ENCODE measurements around the gene ADAM8.
A peak's percentile ranks its signal among the peaks of the same experiment; 100 is the strongest.

Gene ADAM8

GRCh38 chr10:133264461-133264860 lies 12.2 kb downstream of the ADAM8 start:
- no peak overlapping the region for H3K4me3 ChIP-seq (replicated peaks in 1 of 2; ENCODE audit: low read depth in 2 of 2, low read length in 2 of 2)
- no peak for TF ChIP-seq CTCF (IDR thresholded peaks at IDR 0.05; ENCODE audit: low read depth, low read length)
- DNase-seq (ENCODE audit: low read depth in 2 of 2), result no peak

DNA sequence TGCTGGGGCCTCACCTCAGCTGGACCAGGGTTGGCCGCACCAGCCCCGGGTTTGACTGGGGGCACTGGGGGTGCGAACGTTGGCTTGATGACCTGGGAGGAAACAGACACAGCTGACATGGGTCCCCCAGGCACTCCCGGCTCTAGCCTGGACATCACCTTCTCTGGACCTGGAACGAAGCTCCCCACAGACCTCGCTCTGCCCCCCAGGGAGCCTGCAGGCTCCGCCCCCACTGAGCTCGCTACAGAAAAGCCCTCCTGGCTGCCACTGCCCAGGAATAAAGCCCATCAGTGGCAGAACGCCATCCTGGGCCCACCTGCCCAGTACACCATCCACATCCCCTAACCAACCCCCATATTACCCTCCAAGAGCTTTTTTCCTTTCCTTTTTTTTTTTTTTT lies 13.0 kb downstream of the ADAM8 start:
- no peak overlapping the region for H3K4me3 ChIP-seq (replicated peaks in 1 of 2; ENCODE audit: low read depth in 2 of 2, low read length in 2 of 2)
- no peak for TF ChIP-seq CTCF (IDR thresholded peaks at IDR 0.05; ENCODE audit: low read depth, low read length)
- no peak for DNase-seq (ENCODE audit: low read depth in 2 of 2)

DNA sequence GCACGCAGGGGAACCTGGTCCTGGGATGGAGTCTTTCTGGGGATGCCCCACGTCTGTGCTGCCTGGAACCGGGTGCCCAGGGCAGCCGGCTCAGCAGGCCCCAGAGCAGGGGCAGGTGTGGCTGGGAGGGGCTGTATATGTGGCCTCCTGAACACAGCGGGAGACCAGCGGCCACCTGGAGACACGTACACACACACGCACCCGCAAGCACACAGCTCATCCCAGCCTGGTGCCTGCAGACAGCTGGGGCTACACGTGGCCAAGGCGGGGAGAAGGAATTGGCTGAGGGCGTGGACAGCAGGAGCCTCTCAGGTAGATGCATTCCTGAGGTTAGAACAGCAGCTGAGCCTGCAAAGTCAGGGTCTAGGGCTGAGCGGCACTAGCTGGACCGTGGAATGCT lies 14.0 kb downstream of the ADAM8 start:
- no peak for TF ChIP-seq CTCF (IDR thresholded peaks at IDR 0.05; ENCODE audit: low read depth, low read length)
- DNase-seq (ENCODE audit: low read depth in 2 of 2), result no peak
- H3K4me3 ChIP-seq (replicated peaks in 1 of 2; ENCODE audit: low read depth in 2 of 2, low read length in 2 of 2), result no peak overlapping the region

DNA sequence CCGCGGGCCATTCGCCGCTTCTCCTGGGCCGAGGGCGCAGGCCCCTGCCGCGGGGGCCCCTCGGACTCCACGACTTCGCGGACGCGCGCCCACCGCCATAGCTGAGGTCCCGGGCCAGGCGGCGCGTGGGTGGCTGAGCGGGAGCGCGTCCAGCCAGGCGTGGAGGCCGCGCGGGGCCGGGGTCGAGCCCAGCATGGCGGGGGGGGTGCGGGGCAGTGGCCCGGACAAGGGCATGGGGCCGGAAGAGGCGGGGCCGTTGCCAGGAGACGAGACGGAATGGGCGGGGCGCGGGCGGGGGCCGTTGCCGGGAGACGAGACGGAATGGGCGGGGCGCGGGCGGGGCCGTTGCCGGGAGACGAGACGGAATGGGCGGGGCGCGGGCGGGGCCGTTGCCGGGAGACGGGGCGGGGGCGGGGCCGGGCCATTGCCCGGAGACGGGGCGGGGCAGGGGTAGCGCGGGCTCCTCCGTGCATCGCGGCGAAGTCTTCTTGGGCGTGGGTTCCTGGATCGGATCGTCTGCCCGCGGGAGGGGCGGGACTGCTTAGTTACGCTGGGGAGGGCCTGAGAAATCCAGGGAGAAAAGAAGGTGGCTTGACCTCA lies 14.8 kb downstream of the ADAM8 start:
- peak overlapping the region; percentile 40 to 55 for H3K4me3 ChIP-seq (replicated peaks in 1 of 2; ENCODE audit: low read depth in 2 of 2, low read length in 2 of 2)
- DNase-seq (ENCODE audit: low read depth in 2 of 2), result peak; percentile 53 to 73
- no peak for TF ChIP-seq CTCF (IDR thresholded peaks at IDR 0.05; ENCODE audit: low read depth, low read length)

DNA sequence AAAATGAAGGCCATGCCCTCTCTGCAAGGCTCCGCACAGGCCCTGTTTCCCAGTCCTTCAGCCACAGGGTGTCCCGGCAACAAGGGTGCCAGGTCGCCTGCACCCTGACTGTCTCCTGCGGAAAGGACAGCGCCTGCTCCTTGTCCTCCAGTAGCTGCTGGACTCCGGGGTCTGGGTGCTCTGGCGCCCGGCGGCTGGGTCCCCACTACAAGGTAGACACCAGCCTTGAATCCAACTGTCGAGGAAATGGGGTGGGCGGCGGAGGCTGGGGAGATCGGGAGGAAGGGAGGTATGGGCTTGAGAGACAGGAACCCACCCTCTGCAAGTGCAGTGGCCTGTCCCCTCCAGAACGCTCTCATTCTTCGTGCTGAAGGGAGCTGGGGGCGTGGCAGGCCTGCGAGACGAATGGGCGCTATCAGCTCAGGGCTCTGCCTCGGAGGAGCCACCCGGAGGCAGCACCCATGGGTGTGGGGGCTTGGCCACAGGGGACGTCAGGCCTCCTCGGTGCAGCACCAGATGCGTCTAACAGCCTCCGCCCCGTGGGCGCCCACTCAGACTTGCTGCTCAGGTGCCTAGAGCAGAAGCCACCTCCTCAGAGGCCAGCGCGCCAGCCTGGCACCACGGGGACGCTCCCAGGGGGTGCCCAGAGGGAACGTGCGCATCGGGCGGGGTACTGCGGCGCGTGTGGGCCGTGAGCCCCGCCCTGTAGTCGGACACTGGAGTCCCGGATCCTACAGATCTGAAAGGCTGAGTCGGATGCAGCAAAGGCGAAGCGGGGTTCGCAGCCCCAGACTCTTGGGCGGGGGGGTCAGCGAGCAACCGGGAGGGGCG lies 15.6 kb downstream of the ADAM8 start:
- DNase-seq (ENCODE audit: low read depth in 2 of 2), result peak in 1 of 2 donors; percentile 21
- H3K4me3 ChIP-seq (replicated peaks in 1 of 2; ENCODE audit: low read depth in 2 of 2, low read length in 2 of 2), result peak overlapping the region; percentile 40 to 55
- TF ChIP-seq CTCF (IDR thresholded peaks at IDR 0.05; ENCODE audit: low read depth, low read length), result no peak

DNA sequence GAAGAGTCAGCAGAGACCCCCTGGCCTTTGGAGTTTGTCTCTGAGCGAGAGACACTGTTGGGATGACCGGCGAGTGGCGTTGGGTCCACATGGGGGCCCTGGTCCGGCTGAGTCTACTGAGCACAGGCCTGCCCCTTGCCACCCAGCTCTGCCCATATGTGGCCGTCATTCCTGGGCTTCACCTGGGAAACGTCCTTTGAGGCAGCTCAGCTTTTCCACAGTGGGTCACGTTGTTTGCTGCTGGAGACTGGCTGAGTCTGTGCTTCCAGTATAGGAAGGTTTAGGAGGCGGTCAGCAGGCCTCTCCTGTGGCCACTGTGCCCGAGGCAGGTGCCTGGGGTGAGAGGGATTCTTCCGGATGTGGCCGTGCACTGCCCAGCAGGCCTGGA lies 17.1 kb downstream of the ADAM8 start:
- no peak for DNase-seq (ENCODE audit: low read depth in 2 of 2)
- H3K4me3 ChIP-seq (replicated peaks in 1 of 2; ENCODE audit: low read depth in 2 of 2, low read length in 2 of 2), result no peak overlapping the region

More for the DNA sequence above, 17.1 kb downstream of the ADAM8 start:
- TF ChIP-seq CTCF (IDR thresholded peaks at IDR 0.05; ENCODE audit: low read depth, low read length), result no peak
